Liver (tissue), 9 donors: ENCODE results near the gene COL24A1. TPM values are rescaled to one million over a fixed set of nuclear protein-coding genes. Genes with fewer than 3 reads are reported as not detected.

Experiments
- DNase-seq: peaks from one replicate; pipeline ENCODE4 v3.0.0-alpha.2; 2017; ENCODE audit warnings: low spot score
- H3K27ac ChIP-seq, 2 donors: one replicate each; pipeline ENCODE4 v1.7.0; 2013; ENCODE audit warnings: inconsistent platforms in 2 of 2, low read length in 2 of 2, control low read depth in 1 of 2, low read depth in 1 of 2, mild to moderate bottlenecking in 1 of 2
- H3K27me3 ChIP-seq, 4 donors: one replicate each; pipeline versions ENCODE4 v1.6.1 to v1.7.0; 2013; ENCODE audit warnings: low read length in 3 of 4, inconsistent platforms in 1 of 4, mild to moderate bottlenecking in 1 of 4, moderate library complexity in 1 of 4; ENCODE audit not compliant: control insufficient read depth in 4 of 4, insufficient read depth in 4 of 4
- H3K36me3 ChIP-seq, 4 donors: one replicate each; pipeline versions ENCODE4 v1.6.1 to v1.7.0; 2013; ENCODE audit warnings: low read length in 3 of 4, mild to moderate bottlenecking in 3 of 4, low read depth in 1 of 4, moderate library complexity in 1 of 4; ENCODE audit not compliant: control insufficient read depth in 4 of 4, insufficient read depth in 3 of 4
- H3K4me1 ChIP-seq, 4 donors: one replicate each; pipeline versions ENCODE4 v1.6.1 to v1.7.0; 2013; ENCODE audit warnings: low read length in 3 of 4, mild to moderate bottlenecking in 3 of 4, moderate library complexity in 1 of 4; ENCODE audit not compliant: control insufficient read depth in 4 of 4, insufficient read depth in 4 of 4
- H3K4me3 ChIP-seq, 3 donors: one replicate each; pipeline versions ENCODE4 v1.6.1 to v1.7.0; 2013; ENCODE audit warnings: low read length in 3 of 3, control low read depth in 1 of 3, low read depth in 1 of 3, mild to moderate bottlenecking in 1 of 3
- H3K9ac ChIP-seq, 2 donors: one replicate each; pipeline ENCODE4 v1.7.0; 2013; ENCODE audit warnings: low read length in 2 of 2, mild to moderate bottlenecking in 2 of 2, moderate library complexity in 2 of 2, control low read depth in 1 of 2, low read depth in 1 of 2
- H3K9me3 ChIP-seq, 4 donors: one replicate each; pipeline versions ENCODE4 v1.6.1 to v1.7.0; 2013; ENCODE audit warnings: low read length in 3 of 4; ENCODE audit not compliant: control insufficient read depth in 4 of 4
- CTCF ChIP-seq: fragments of 150-350 bp; IDR thresholded peaks from 2 replicates; pipeline ENCODE4 v1.5.1; 2017; ENCODE audit warnings: improper control_type of control experiment, low read depth, low read length; ENCODE audit not compliant: missing input control
- EGR1 ChIP-seq, 2 donors: IDR thresholded peaks; 2 replicates each; pipeline ENCODE4 v1.6.1; 2016 to 2018; ENCODE audit warnings: antibody characterized with exemption in 2 of 2, low read depth in 2 of 2
- FOXA1 ChIP-seq: IDR thresholded peaks from 2 replicates; pipeline ENCODE4 v1.6.1; 2016; ENCODE audit warnings: antibody characterized with exemption
- JUND ChIP-seq, 2 donors: IDR thresholded peaks; 2 replicates each; pipeline ENCODE4 v1.6.1; 2016; ENCODE audit warnings: antibody characterized with exemption in 2 of 2
- MAX ChIP-seq: IDR thresholded peaks from 2 replicates; pipeline ENCODE4 v1.6.1; 2016; ENCODE audit warnings: antibody characterized with exemption
- RAD21 ChIP-seq, 2 donors: IDR thresholded peaks; 2 replicates each; pipeline ENCODE4 v1.6.1; 2016; ENCODE audit warnings: antibody characterized with exemption in 2 of 2, mild to moderate bottlenecking in 2 of 2
- REST ChIP-seq: IDR thresholded peaks from 2 replicates; pipeline ENCODE4 v1.6.1; 2016; ENCODE audit warnings: antibody characterized with exemption, mild to moderate bottlenecking
- RXRA ChIP-seq, 2 donors: IDR thresholded peaks; 2 replicates each; pipeline ENCODE4 v1.6.1; 2017 to 2018; ENCODE audit warnings: antibody characterized with exemption in 2 of 2, mild to moderate bottlenecking in 1 of 2
- SP1 ChIP-seq: IDR thresholded peaks from 2 replicates; pipeline ENCODE4 v1.6.1; 2018; ENCODE audit warnings: antibody characterized with exemption, mild to moderate bottlenecking
- TAF1 ChIP-seq: conservative IDR thresholded peaks from 2 replicates; pipeline ENCODE4 v1.6.1; 2016; ENCODE audit warnings: antibody characterized with exemption, mild to moderate bottlenecking
- YY1 ChIP-seq: IDR thresholded peaks from 2 replicates; pipeline ENCODE4 v1.6.1; 2016; ENCODE audit warnings: antibody characterized with exemption, mild to moderate bottlenecking
- WGBS: extraction: QIAGEN DNeasy Blood & Tissue Kit; methylation state at CpG from one replicate; pipeline ENCODE4 v1.1.7; 2013; 5-methylcytosine and 5-hydroxymethylcytosine counted together
- polyA plus RNA-seq, 2 donors: library from polyadenylated mRNA; stranded (reverse) in 1 of 2; unstranded in 1 of 2; fragments of 200-250 nt in 1 of 2; fragments of >200 nt in 1 of 2; fragmentation: Nextera tagmentation in 1 of 2; extraction: Ambion mirVana in 1 of 2; gene quantifications; one replicate each; pipeline versions ENCODE4 v1.2.1 to v1.2.3, GENCODE V29; 2013 to 2015
- total RNA-seq, 2 donors: library from RNA; depleted of rRNA; stranded (reverse); fragments of >200 nt; gene quantifications; one replicate each; pipeline ENCODE4 v1.2.3, GENCODE V29; 2014
- donor health status: healthy.
- donor health status: healthy.
- donor health status: healthy.
- donor health status: healthy.
- donor health status: healthy.

The COL24A1 gene
- total and polyA plus RNA-seq, 4 donors = under 0.01 to 0.28 (median 0.01) TPM; not detected in 1

GRCh38 chr1:86064899-86065298 is 91.7 kb downstream of the COL24A1 start:
- 21% methylated on average over 1 of the region's 1 CpG for WGBS
- DNase-seq = no peak
- H3K36me3 ChIP-seq = no peaks in the 10 kb centered on the region
- H3K4me3 ChIP-seq = no peak overlapping the region
- H3K27ac ChIP-seq = no peak overlapping the region
- peaks cover 0 to 2% (median 0%) of the 10 kb centered on the region in 4 donors for H3K9me3 ChIP-seq
- no peak for TF ChIP-seq EGR1 (IDR thresholded peaks at IDR 0.05; ENCODE audit: low read depth in 2 of 2)
- TF ChIP-seq MAX = no peak
- TF ChIP-seq REST = no peak
- TF ChIP-seq RAD21 (IDR thresholded peaks at IDR 0.05) = no peak
- no peak for TF ChIP-seq CTCF
- TF ChIP-seq TAF1 = no peak
- no peak overlapping the region for H3K9ac ChIP-seq
- peaks cover 0 to 2% (median 0%) of the 10 kb centered on the region in 4 donors for H3K27me3 ChIP-seq
- H3K4me1 ChIP-seq = no peaks in the 10 kb centered on the region

- Histone ChIP-seq H3K4me3 (no peak overlapping the region), H3K27ac (no peak overlapping the region), H3K9ac (no peak overlapping the region), H3K4me1 (no peaks in the 10 kb centered on the region), H3K36me3 (no peaks in the 10 kb centered on the region), H3K27me3 (peaks cover 0 to 2% (median 0%) of the 10 kb centered on the region in 4 donors), H3K9me3 (peaks cover 0 to 2% (median 0%) of the 10 kb centered on the region in 4 donors)
- TF ChIP-seq YY1 (no peak), MAX (no peak), CTCF (no peak), JUND (IDR thresholded peaks at IDR 0.05) (no peak), RXRA (IDR thresholded peaks at IDR 0.05) (no peak), FOXA1 (no peak), TAF1 (no peak), SP1 (no peak), RAD21 (IDR thresholded peaks at IDR 0.05) (no peak), REST (no peak)
- no peak for DNase-seq
- WGBS = 74% methylated on average over 1 of the region's 1 CpG
Observed at GRCh38 chr1:86063721-86064120, 92.9 kb downstream of the COL24A1 start.
